NCI-H1048 (cell line): ENCODE results near the gene TBC1D32.
"Not testable (repeated sequence)": the region's sequence is repeated elsewhere in the genome, so short reads cannot be mapped to it uniquely, and the experiment has no call there.

ENCODE experiments used
- DNase-seq: peaks from one replicate; lab custom pipeline; 2025; lab: John Stamatoyannopoulos, UW

The TBC1D32 gene

GRCh38 chr6:121223212-121223611 lies 111.1 kb downstream of the TBC1D32 start:
- no peak for DNase-seq

DNA sequence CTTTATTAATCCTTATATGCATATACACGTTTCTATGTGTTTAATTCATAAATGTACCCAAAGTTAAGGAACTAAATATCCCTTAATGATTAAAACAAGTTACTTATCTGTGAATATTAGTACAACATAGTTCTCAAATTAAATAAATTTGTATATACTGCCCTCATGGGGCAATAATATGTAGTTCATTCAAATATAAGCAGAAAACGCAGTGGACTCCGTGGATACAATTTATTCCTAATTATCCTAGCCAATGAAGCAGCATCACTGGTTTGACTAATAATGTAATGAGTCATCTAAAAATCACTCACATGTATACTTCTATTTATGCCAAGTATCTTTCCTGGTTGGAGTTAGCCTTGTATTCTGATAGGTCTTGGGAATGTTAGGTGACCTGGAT lies 111.6 kb downstream of the TBC1D32 start:
- no peak for DNase-seq

- no peak for DNase-seq
These were observed 117.4 kb downstream of the TBC1D32 start for GRCh38 chr6:121216928-121217327.

DNA sequence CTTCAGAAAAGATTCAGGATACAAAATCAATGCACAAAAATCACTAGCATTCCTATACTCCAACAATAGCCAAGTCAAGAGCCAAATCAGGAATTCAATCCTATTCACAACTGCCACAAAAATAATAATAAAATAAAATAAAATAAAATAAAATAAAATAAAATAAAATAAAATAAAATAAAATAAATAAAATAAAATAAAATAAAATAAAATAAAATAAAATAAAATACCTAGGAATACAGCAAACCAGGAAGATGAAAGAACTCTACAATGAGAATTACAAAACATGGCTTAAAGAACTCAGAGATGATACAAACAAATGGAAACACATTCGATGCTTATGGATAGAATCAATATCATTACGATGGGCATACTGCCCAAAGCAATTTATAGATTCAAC lies 120.9 kb downstream of the TBC1D32 start:
- DNase-seq, result not testable (repeated sequence)

DNA sequence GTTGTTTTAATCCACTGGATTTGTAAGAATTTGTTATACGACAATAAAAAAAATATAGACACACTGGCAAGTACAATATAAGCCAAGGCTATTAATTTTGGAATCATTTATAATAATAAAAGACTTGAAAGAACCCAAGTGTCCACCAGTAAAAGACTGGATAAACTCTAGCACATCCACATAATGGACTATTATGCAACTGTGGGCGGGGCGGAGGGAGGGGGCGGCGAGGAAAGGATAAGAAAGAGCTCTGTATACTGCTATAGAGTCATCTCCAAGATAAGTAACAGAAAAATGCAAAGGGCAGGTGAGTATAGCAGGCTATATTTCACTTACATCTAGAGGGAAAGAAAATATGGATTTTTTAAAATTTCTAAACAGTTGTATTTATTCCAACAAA lies 123.3 kb downstream of the TBC1D32 start:
- DNase-seq, result no peak

GRCh38 chr6:121205569-121205968 lies 128.7 kb downstream of the TBC1D32 start:
- no peak for DNase-seq

GRCh38 chr6:121201105-121201504 lies 133.2 kb downstream of the TBC1D32 start:
- DNase-seq, result no peak

- not testable (repeated sequence) for DNase-seq
These were observed 138.2 kb downstream of the TBC1D32 start for GRCh38 chr6:121196042-121196441.

DNA sequence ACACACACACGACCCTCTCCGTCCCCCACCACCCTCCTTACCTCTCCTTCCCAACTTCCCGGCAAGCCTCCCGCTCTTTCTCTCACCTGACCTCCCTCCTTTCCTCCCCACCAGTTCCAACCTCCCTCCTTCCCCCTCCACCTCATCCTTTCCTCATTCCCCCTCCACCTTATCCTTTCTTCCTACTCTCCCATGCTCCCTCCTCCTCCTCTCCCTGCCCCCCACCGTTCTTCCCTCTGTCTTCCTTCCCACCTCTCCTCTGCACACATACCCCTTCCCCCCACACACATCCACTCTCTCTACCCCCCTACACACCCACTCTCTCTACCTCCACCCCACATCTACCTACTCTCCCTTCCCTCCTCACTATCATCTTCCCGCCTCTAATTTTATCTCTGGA lies 144.2 kb downstream of the TBC1D32 start:
- DNase-seq, result no peak

DNA sequence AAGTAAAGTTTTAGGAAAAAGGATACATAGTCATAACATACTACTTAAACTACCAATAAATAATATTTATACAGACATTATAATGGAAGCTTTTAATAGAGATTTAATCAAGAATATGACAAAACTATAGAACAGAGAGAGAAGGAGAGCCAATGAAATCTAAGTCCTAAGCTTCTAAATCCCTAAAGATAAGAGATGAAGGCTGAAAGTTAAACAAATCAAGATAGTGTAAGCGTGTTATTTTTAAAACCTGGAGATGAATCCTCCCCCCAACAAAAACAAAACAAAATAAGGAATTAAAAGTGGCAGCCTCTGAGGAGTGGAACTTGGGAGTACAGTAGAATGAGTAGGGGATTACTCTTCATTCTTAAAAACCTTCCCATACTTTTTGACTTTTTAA lies 145.9 kb downstream of the TBC1D32 start:
- DNase-seq, result no peak

DNA sequence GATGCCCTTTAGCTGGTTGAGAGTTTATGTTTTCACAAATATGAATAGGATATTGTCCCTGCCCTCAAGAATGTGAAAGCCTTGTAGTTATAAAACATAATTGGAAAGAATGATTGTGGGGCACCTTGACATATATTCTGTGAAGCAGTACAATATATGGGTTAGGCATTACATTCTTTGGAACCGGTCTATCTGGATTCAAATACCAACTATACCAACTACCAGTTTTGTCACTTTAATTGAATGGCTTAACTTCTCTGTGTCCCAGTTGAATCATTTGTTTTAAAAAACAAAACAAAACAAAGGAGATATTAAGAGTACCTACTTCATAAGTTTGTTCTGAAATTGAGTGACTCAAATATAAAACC lies 146.5 kb downstream of the TBC1D32 start:
- DNase-seq, result no peak

DNA sequence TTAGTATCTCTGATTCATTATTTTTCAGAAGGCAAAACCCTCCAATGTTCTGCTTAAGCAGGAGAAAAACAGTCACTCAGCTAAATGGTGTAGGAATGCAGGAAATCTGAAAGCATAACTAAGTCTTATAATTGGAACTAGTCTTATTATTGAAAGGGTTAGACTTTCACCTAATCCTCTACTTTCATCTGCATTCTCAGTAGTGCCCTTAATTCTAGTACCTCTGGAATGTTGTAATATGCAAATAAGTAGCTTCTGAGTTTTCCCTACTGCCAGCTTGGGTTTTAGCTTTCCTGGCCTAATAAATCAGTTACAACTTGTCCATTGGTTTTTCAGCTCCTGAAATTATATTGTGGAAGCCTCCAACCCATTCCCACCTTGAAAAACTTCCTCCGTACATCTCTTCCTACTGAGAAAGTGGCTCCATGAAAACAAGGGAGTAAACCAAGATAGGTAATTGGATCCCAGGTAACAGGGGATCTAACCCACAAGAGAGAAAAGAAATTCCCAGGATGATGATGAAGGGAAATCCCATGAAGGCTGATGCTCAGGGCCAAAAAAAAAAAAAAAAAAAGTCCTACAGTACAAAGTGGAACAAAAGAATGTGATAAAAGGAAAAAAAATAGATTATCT lies 147.0 kb downstream of the TBC1D32 start:
- no peak for DNase-seq

DNA sequence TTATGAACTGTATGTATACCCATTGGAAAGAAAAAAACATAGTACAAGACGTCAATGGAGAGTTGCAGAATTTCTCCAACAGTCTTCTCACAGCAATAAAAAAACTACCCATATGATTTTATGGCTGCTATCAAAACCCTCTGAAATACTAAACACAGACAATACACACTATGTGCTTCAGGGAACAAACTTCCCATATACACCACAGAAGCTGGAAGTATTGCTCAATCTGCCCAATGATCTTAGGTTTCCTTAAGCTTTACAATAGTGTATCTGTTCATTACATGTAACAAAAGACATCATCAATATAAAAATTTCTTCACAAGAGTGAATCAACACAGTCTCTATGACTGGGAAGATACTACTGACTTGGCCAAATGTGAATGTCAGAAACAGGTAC lies 150.5 kb downstream of the TBC1D32 start:
- no peak for DNase-seq

DNA sequence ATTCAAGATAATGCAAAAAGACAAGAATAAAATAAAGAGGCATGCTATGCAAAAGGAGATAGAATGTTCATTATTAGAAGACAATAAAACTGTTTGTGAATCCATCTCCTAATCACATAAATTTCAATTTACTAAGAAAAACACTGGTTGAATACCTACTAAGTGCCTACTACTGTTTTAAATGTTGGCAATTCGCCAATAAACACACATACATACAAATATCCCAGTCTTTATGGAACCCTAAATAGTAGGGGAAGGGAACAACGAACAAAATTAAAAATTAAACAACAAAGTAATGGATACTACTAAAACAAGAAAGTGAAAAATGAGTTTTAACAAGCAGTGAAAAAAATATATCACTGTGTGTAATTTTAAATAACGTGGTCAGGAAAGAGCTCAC lies 158.5 kb downstream of the TBC1D32 start:
- DNase-seq, result no peak

- DNase-seq, result not testable (repeated sequence)
These were observed 161.8 kb downstream of the TBC1D32 start for GRCh38 chr6:121172451-121172850.

DNA sequence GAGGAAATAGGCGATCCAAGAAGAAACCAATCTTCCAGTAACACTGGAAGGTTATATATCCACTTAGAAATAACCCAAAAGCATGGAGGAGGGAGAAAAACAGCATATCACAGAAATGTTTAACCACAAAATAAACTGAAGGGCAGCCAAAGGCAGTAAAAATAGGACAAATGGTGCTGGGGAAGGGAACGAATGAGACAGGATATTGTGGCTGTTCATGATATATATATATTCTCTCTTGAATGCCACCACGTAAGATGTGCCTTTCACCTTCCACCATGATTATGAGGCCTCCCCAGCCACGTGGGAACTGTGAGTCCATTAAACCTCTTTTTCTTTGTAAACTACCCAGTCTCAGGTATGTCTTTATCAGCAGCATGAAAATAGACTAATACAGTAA lies 162.4 kb downstream of the TBC1D32 start:
- no peak for DNase-seq

DNA sequence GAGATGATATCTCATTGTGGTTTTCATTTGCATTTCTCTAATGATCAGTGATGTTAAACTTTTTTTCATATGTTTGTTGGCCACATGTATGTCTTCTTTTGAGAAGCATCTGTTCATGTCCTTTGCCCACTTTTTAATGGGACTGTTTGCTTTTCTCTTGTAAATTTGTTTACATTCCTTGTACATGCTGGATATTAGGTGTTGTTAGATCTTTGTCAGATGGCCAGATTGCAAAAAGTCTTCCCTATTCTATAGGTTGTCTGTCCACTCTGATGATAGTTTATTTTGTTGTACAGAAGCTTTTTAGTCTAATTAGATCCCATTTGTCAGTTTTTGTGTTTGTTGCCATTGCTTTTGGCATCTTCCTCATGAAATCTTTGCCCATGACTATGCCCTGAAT lies 172.4 kb downstream of the TBC1D32 start:
- no peak for DNase-seq

- DNase-seq, result no peak
These were observed 174.0 kb downstream of the TBC1D32 start for GRCh38 chr6:121160276-121160675.

GRCh38 chr6:121158891-121159290 lies 175.4 kb downstream of the TBC1D32 start:
- DNase-seq, result no peak

- no peak for DNase-seq
These were observed 175.8 kb downstream of the TBC1D32 start for GRCh38 chr6:121158438-121158837.

DNA sequence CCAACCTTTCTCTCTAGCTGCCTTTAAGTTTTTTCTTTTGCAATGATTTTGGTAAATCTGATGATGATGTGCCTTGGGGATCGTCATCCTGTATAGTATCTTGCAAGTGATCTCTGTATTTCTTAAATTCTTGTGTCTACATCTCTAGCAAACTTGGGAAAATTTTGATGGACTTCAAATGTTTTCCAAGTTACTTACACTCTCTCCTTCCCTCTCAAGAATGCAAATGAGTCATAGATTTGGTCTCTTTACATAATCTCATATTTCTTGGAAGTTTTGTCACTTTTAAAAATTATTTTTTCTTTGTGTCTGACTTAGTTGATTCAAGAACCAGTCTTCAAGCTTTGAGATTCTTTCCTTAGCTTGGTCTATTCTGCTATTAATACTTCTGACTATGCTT lies 176.4 kb downstream of the TBC1D32 start:
- no peak for DNase-seq

- no peak for DNase-seq
These were observed 190.8 kb downstream of the TBC1D32 start for GRCh38 chr6:121143476-121143875.

- DNase-seq, result no peak
These were observed 192.2 kb downstream of the TBC1D32 start for GRCh38 chr6:121142093-121142492.

GRCh38 chr6:121135425-121135824 lies 198.9 kb downstream of the TBC1D32 start:
- DNase-seq, result no peak

DNA sequence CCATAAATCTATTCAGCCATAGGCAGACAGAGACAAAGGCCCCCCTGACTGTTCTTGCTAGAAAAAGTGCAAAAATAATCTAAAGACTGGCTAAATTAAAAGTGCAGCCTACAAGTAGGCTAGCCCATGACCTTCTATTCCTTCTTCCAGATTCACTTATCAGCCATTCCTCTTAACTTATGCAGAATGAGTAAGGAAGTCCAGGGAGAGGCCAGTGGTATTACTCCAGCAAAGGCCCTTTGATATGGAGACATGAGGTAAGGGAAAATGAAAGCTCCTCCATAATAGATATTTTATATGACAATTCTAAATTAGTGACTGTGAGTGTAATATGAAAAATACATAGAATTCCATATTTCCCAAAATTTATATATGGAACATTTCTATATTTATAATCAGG lies 199.4 kb downstream of the TBC1D32 start:
- DNase-seq, result no peak
